ENCODE measurements around the gene MALT1.
"Not testable (repeated sequence)": the region's sequence is repeated elsewhere in the genome, so short reads cannot be mapped to it uniquely, and the experiment has no call there.

MALT1 gene

DNA sequence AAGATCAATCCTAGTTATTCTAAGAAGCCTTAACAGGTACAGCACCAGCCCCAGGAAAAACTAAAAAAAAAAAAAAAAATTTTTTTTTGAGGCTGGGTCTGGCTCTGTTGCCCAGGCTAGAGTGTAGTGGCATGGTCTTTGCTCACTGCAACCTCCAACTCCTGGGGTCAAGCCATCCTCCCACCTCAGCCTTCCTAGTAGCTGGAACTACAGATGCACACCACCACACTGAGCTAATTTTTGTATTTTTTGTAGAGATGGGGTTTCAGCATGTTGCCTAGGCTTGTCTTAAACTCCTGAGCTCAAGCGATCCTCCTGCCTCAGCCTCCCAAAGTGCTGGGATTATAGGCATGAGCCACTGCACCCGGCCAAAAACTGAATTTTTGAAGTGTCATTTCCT, 32.0 kb upstream of the MALT1 start:
- TF ChIP-seq TAF1 (IDR thresholded peaks at IDR 0.05; ENCODE audit: borderline replicate concordance, low read depth, low read length) (no peak), POLR2A (IDR thresholded peaks at IDR 0.05; ENCODE audit: low read depth, low read length) (no peak), POLR2AphosphoS5 (IDR thresholded peaks at IDR 0.05; ENCODE audit: low read depth, low read length) (no peak)
- FAIRE-seq (no peak), DNase-seq (ENCODE audit: insufficient read length) (no peak)

DNA sequence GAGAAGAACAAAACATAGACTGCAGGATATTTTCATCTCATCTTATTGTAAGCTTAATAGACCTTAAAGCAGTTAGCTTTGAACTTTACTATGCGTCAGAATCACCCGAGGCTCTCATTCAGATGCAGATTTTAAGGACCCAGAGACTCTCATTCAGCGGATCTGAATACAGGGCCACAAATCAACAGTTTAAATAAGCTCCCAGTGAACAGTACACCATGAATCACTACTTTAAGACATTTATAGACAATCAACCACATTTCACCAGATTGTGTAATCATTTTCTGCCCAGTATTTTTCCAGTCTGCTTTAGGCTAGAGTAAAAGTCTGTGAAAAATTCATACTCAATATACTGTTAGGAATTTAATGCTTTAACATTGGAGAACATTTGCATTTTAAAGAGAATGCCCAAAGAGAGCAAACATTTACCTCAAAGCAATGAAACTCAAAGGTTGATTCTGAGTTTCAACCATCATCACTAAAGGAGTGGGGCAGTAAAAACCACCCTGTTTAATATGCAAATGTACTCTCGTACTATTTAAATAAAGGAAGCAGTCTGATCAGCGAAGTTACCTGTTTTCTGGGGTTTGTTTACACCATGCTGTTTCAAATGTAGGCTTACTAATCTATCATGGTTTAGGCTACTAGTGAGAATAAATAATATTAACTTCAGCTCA, 31.4 kb upstream of the MALT1 start:
- DNase-seq (ENCODE audit: insufficient read length) (no peak), FAIRE-seq (no peak)
- TF ChIP-seq POLR2AphosphoS5 (IDR thresholded peaks at IDR 0.05; ENCODE audit: low read depth, low read length) (no peak), TAF1 (IDR thresholded peaks at IDR 0.05; ENCODE audit: borderline replicate concordance, low read depth, low read length) (no peak), POLR2A (IDR thresholded peaks at IDR 0.05; ENCODE audit: low read depth, low read length) (no peak)

DNA sequence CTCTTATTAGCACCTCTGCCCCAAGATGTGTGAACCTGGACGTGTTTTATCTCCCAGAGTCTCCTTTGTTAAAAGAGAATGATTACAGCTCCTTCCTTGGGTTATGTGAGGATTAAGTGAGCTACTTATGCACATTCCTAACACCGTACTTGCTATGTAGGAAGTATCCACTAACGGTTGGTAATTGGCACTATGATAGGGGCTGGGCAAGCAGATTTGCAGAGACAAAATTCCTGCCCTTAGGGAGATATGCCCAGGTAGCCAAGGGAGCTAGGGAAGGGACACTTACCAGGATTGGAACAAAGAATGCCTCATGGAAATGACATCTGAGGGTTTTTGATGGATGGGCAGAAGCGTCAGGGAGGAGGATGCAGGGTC, 30.8 kb upstream of the MALT1 start:
- DNase-seq (ENCODE audit: insufficient read length) (no peak), FAIRE-seq (no peak)
- TF ChIP-seq POLR2AphosphoS5 (IDR thresholded peaks at IDR 0.05; ENCODE audit: low read depth, low read length) (no peak), TAF1 (IDR thresholded peaks at IDR 0.05; ENCODE audit: borderline replicate concordance, low read depth, low read length) (no peak), POLR2A (IDR thresholded peaks at IDR 0.05; ENCODE audit: low read depth, low read length) (no peak)

DNA sequence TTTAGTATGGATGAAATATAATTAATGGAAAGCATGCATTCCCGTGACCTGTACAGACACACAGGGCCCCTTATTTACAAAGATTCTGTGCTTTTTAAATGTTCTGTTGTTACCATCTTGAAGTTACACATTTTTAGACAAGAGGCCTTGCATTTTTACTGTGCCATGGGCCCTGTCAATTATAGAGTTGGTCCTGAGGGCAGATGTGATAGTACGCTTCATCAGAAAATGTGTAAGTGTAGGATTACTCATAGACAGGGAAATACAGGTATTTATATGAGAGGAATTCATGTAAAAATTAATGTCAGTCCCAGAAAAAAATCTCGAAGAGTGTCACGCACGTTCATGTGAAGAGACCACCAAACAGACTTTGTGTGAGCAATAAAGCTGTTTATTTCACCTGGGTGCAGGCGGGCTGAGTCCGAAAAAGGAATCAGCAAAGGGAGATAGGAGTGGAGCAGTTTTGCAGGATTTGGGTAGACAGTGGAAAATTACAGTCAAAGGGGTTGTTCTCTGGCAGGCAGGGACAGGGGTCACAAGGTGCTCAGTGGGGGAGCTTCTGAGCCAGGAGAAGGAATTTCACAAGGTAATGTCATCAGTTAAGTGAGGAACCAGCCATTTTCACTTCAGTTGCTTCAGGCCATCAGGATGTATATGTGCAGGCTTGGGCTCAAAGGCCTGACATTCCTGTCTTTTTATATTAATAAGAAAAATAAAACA, 30.2 kb upstream of the MALT1 start:
- no peak for TF ChIP-seq TAF1 (IDR thresholded peaks at IDR 0.05; ENCODE audit: borderline replicate concordance, low read depth, low read length)
- no peak for TF ChIP-seq POLR2AphosphoS5 (IDR thresholded peaks at IDR 0.05; ENCODE audit: low read depth, low read length)
- TF ChIP-seq POLR2A (IDR thresholded peaks at IDR 0.05; ENCODE audit: low read depth, low read length): no peak
- DNase-seq (ENCODE audit: insufficient read length) (no peak), FAIRE-seq (no peak)

DNA sequence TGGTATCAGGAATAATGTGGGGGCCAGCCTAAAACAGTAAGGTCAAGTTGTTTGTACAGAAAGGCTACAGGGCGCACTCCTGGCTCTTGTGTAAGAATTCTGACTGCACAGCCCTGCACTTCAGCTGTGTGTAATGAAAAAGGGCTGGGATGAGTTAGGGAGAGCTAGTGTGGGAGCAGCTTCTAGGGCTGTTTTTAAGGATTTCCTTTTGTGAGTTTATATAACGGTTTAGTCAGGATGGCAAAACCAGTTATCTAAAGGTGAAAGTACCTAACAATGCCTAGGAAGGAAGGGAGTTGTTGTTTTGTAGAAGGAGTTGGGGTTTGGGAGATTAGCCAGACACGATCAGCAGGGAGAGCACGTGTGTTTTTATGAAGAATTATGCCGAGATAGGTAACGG, 27.7 kb upstream of the MALT1 start:
- not testable (repeated sequence) for DNase-seq (ENCODE audit: insufficient read length); FAIRE-seq

DNA sequence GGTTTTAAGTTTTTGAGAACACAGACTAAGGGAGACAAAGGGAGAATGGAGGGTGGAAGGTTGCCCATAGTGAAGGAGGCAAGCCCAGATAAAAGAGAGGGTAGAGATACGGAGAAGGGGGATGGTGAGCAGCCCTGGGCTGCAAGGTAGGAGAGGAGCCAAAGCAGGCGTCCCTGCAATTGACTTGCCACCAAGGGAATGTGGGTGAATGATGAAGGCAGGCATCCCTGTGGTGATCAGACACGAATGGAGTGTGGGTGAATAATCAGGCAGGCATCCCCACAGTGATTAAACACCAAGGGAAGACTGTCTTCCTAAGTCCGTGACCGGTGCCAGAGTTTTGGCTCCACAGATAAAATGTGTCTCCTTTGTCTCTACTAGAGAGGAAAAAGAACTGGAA, 25.9 kb upstream of the MALT1 start:
- TF ChIP-seq POLR2A (IDR thresholded peaks at IDR 0.05; ENCODE audit: low read depth, low read length): no peak
- TF ChIP-seq TAF1 (IDR thresholded peaks at IDR 0.05; ENCODE audit: borderline replicate concordance, low read depth, low read length): no peak
- TF ChIP-seq POLR2AphosphoS5 (IDR thresholded peaks at IDR 0.05; ENCODE audit: low read depth, low read length): no peak
- FAIRE-seq: no peak
- no peak for DNase-seq (ENCODE audit: insufficient read length)

DNA sequence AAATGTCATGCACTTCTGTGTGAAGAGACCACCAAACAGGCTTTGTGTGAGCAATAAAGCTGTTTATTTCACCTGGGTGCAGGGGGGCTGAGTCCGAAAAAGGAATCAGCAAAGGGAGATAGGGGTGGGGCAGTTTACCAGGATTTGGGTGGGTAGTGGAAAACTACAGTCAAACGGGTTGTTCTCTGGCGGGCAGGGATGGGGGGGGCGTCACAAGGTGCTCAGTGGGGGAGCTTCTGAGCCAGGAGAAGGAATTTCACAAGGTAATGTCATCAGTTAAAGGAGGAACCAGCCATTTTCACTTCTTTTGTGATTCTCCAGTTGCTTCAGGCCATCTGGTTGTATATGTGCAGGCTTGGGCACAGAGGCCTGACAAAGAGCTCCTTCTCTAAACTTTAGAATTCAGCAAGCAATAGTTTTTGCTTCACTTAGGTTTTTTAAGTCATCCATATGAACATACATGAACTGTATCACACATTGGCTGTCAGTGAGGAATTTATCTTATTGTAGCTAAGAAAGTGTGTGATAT, 24.9 kb upstream of the MALT1 start:
- TF ChIP-seq TAF1 (IDR thresholded peaks at IDR 0.05; ENCODE audit: borderline replicate concordance, low read depth, low read length) (no peak), POLR2A (IDR thresholded peaks at IDR 0.05; ENCODE audit: low read depth, low read length) (no peak)
- DNase-seq (ENCODE audit: insufficient read length) (no peak), FAIRE-seq (no peak)

DNA sequence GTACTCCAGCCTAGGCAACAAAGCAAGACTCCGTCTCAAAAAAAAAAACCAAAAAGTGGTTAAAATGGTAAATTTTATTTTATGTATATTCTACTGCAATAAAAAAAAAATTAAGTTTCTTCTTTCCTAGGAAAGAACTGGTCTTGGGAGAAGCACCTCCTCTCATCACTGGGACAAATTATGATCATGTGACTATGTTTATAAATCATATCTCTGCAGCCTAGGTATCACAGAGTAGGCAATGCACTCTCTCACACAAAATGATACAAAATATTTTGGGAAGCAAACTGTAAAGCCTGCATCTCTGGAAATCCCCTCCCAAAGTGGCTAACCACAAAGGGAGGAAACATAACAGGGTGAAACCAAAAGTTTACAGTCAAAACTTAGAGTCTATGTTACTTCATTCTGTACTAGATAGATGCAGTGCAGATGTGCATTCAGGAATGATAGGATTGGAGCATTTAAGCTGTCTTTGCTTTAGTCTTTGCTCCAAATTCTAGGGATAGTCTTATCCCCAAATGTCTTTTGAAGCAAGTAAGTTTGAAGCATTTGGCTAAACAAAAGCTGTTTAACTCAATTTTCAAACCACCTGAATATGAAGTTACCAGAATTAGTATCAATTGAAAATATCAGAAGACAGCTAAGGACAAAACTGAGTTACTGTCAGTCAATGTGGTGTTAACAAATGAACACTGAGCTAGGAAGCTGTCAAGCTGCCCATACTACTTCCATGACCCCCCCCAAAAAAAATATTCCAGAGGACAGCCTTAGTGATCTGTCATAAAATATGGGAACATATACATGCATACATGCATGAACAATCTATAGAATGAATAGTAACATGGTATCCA, 21.1 kb upstream of the MALT1 start:
- DNase-seq (ENCODE audit: insufficient read length): no peak
- TF ChIP-seq TAF1 (IDR thresholded peaks at IDR 0.05; ENCODE audit: borderline replicate concordance, low read depth, low read length) (no peak), POLR2AphosphoS5 (IDR thresholded peaks at IDR 0.05; ENCODE audit: low read depth, low read length) (no peak)
- FAIRE-seq: peak; percentile 94

DNA sequence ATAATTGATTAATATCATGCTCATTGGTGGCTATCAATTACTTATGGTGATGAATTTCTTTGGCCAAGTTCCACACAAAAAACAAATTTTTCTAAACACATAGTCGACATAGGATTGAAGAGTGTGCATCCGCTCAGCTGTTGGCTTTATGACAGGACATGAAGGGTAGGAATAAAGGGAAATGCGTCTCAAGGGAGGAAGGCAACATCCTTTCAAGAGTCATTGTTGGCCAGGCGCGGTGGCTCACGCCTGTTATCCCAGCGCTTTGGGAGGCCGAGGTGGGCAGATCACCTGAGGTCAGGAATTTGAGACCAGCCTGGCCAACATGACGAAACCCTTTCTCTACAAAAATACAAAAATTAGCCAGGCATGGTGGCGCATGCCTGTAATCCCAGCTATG, 20.4 kb upstream of the MALT1 start:
- DNase-seq (ENCODE audit: insufficient read length): not testable (repeated sequence)
- peak; percentile 74 for FAIRE-seq

DNA sequence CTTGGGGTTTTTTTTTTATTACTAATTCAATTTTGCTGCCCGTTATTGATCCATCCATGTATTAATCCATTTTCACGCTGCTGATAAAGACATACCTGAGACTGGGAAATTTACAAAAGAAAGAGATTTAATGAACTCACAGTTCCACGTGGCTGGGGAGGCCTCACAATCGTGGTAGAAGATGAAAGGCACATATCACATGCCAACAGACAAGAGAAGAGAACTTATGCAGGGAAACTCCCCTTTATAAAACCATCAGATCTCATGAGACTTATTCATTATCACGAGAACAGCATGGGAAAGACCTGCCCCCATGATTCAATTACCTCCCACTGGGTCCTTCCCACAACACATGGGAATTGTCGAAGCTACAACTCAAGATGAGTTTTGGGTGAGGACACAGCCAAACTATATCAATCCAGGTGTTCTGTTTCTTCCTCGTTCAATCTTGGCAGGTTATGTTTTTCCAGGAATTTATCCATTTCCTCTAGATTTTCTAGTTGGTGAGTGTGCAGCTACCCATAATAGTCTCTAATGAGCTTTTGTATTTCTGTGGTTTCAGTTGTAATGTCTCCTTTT, 18.0 kb upstream of the MALT1 start:
- DNase-seq (ENCODE audit: insufficient read length): not testable (repeated sequence)
- peak; percentile 67 for FAIRE-seq

DNA sequence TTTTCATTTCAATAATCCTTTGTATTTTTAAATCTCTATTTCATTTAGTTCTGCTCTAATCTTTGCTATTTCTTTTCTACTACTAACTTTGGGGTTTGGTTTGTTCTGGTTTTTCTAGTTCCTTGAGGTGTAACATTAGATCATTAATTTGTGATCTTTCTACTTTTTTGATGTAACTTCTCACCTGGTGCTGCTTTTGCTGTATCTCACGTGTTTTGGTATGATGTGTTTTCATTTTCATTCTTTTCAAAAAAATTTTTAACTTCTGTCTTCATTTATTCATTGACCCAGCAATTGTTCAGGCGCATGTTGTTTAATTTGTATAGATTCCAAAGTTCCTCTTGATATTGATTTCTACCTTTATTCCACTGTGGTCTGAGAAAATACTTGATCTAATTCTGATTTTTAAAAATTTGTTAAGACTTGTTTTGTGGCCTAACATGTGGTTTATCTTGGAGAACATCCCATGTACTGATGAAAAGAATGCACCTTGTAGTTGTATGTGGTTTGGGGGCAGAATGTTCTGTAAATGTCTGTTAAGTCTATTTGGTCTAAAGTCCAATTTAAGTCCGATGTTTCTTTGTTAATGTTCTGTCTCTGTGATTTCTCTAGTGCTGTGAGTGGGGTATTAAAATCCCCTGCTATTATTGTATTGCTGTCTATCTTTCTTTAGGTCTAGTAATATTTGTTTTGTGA, 17.3 kb upstream of the MALT1 start:
- DNase-seq (ENCODE audit: insufficient read length) (no peak), FAIRE-seq (peak; percentile 64)
- TF ChIP-seq POLR2AphosphoS5 (IDR thresholded peaks at IDR 0.05; ENCODE audit: low read depth, low read length) (no peak), TAF1 (IDR thresholded peaks at IDR 0.05; ENCODE audit: borderline replicate concordance, low read depth, low read length) (no peak)

All from GM12892 (cell line).